Stimulated activated CD8-positive, alpha-beta memory T cell treated with anti-CD3 and anti-CD28 coated beads, Interleukin-15, amount 100 ng/mL, for 48 hours (primary cell): Measurements from ENCODE around the gene MEIS1.
"Not testable (repeated sequence)": the region's sequence is repeated elsewhere in the genome, so short reads cannot be mapped to it uniquely, and the experiment has no call there.

Experiments used
- DNase-seq, 2 donors: peaks; one replicate each; pipeline ENCODE4 v3.0.0-alpha.2; 2020; ENCODE audit warnings: low read depth in 2 of 2

MEIS1 gene

DNA sequence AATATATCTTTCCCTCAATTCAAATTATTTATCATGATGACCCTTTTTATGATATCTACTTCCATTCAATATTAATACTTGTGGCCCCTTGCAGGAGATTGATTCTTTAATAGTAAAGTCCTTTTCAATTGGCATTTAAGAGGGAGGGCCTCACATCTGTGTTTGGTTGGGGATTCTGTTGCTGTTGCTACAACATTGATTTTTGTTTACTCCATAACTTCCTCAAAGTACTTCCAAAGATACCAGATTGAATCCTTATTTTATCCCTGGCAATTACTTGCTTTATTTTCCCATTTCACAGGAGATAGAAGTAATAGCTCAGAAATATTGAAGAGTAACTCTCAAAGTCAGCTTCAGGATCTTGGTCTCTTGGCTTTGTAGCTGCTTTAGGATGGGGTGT lies 32.8 kb downstream of the MEIS1 start:
- DNase-seq: no peak

GRCh38 chr2:66469214-66469902 lies 34.4 kb downstream of the MEIS1 start:
- no peak for DNase-seq

DNA sequence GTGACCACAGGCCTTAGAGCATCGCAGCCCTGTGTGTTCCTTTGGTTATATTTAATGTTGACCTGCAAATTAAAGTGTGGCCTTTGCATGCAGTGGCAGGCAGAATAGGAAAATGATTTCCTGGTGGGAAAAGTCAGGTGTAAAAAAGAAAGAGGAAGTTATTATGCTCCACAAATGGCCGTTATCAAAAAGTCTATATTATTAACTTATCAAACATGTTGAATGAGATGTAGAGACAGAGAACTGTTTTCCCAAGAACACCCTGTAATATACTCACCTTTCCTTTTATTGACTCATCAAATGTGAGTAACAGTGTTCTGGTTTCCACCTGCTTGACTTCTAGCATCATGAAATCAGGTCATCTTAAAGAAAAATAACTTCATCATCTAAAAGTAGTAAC lies 35.3 kb downstream of the MEIS1 start:
- DNase-seq: no peak

DNA sequence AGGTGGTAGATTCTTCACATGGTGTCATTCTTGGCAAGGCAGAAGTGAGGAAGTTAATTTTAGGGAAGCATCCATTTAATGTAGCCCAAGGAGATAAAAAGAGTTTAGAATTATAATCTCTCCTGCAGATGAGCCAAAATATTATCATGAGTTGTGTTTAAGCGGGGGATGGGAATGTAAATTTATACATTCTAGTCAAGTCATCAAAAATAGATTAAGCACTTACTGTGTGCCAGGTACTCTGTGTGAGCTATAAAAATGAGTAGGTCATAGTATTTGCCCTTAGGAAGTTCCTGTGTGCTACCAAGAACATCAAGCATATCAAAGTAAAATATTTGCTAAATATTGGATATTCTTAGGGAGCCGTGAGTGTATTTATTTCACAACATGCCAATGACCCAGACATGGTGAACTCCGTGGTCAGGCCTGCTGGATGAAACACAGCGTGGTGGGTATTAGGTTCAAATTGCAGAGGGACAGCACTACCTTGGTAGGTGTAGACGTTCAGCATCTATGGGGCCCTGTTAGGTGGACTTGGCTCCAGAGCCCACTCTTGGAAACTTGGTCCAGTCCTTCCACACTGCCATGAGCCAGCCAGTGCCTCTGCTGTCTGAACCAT lies 37.4 kb downstream of the MEIS1 start:
- DNase-seq: no peak

- no peak for DNase-seq
These were observed 42.4 kb downstream of the MEIS1 start for GRCh38 chr2:66477135-66477842.

DNA sequence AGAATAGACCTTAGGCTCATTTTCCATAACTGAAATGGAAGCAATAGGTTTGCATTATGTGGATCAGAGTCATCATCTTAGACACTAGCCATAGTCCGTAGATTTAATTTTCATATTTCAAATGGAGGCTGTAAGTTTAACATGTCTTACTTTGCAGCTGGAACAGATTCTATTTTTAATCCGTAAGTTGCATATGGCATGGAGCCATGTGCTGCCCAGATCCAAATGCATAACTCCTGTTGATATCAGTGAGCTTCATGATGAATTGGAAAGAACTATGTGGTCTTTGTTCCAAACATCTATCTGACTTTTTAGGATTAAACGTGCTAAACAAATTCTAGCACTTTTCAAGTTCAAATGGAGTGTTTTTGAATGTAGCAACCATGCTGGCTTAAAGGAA lies 43.4 kb downstream of the MEIS1 start:
- no peak for DNase-seq

DNA sequence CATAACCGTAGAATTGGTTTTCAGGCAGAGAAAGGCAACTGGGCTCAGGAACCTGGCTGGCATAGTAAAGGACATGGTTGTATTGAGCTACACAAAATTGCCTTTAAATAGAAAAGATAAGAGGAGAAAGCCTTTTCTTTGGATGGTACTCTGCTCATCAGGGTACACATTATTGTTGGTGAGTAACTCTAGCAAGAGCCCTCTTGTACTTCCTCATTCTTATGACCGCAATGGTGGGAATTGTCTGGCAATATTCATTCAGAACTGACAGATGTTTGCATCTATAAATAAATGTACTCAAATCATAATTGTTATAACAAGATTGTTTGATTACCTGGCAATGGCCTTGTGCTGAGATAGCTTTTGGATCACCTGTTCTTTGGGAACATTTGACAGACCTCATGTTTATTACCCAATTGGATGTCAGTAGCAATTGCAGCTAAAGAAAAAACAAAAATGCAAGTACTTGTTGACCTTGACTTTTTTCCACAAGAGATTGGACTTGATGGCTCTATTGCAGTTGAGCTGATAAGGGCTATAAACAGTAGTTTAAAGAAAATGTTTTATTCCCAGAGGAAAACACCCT lies 43.9 kb downstream of the MEIS1 start:
- no peak for DNase-seq

- DNase-seq: no peak
These were observed 46.2 kb downstream of the MEIS1 start for GRCh38 chr2:66481100-66481549.

DNA sequence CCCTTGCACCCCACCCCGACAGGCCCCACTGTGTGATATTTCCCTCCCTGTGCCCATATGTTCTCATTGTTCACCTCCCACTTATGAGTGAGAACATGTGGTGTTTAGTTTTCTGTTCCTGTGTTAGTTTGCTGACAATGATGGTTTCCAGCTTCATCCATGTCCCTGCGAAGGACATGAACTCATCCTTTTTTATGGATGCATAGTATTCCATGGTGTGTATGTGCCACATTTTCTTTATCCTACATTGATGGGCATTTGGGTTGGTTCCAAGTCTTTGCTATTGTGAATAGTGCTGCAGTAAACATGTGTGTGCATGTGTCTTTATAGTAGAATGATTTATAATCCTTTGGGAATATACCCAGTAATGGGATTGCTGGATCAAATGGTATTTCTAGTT lies 50.3 kb downstream of the MEIS1 start:
- DNase-seq: not testable (repeated sequence)

GRCh38 chr2:66488946-66489345 lies 54.0 kb downstream of the MEIS1 start:
- no peak for DNase-seq

GRCh38 chr2:66489436-66489835 lies 54.5 kb downstream of the MEIS1 start:
- DNase-seq: no peak

GRCh38 chr2:66490588-66491001 lies 55.7 kb downstream of the MEIS1 start:
- no peak for DNase-seq

DNA sequence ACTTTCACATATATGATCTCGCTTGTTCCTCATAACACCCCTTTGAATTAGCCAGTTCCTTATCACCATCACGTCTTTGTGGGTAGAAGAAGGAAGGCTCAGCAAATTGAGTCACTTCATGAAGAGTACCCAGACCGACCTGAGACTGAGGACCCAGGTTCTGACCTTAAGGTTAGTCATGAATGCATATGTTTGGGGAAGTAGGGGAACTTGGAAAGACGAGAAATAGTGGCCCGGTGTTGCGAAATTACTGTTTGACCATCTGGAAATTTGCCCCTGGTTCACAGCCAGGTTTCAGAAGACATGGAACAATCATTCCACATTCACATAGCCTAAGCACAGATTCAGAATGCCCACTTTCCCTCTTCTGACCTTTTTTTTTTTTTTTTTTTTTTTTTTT lies 59.8 kb downstream of the MEIS1 start:
- no peak for DNase-seq

- no peak for DNase-seq
These were observed 61.1 kb downstream of the MEIS1 start for GRCh38 chr2:66495788-66496640.

- no peak for DNase-seq
These were observed 61.9 kb downstream of the MEIS1 start for GRCh38 chr2:66496670-66497420.

GRCh38 chr2:66497431-66498288 lies 62.7 kb downstream of the MEIS1 start:
- DNase-seq: no peak

GRCh38 chr2:66498289-66498975 lies 63.5 kb downstream of the MEIS1 start:
- DNase-seq: no peak

- no peak for DNase-seq
These were observed 66.3 kb downstream of the MEIS1 start for GRCh38 chr2:66501267-66501666.

DNA sequence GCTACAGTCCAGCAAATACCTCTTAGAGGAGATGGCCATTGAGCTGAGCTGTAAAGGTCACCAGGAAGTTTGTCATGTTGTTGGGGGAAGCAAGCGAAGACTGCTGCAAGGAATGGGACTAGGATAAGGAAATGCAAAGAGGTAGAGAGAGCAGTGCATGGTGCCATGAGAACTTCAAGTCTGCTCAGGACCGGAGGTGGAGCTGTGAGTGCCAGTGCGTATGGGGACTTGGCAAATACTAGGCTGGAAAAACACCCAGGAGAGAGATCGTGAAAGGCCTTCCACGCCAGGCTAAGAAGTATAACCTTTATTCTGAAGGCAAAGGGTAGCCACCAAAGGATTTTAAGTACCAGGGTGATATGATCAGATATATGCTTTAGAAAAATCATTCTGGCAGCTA lies 71.3 kb downstream of the MEIS1 start:
- no peak for DNase-seq
